Type B pancreatic cell (in vitro differentiated cells): ENCODE results near the gene PACRG. TPM values are rescaled to one million over a fixed set of nuclear protein-coding genes. Genes with fewer than 3 reads are reported as not detected.

Experiments
- DNase-seq: peaks from one replicate; pipeline ENCODE4 v3.0.0; 2021; ENCODE audit warnings: mixed read lengths; ENCODE audit not compliant: unreplicated experiment; ENCODE audit errors: extremely low spot score
- H3K27ac Mint-ChIP-seq: 2 replicates; pipeline ENCODE4 v1.8.0; 2021; ENCODE audit warnings: mild to moderate bottlenecking, mixed read lengths
- H3K27me3 Mint-ChIP-seq: 2 replicates; pipeline ENCODE4 v1.8.0; 2021; ENCODE audit warnings: mixed read lengths
- H3K36me3 Mint-ChIP-seq: 2 replicates; pipeline ENCODE4 v1.8.0; 2021; ENCODE audit warnings: mixed read lengths
- H3K4me1 Mint-ChIP-seq: one replicate; pipeline ENCODE4 v1.8.0; 2021; ENCODE audit warnings: mixed read lengths; ENCODE audit not compliant: unreplicated experiment
- H3K4me3 Mint-ChIP-seq: 2 replicates; pipeline ENCODE4 v1.8.0; 2021; ENCODE audit warnings: mild to moderate bottlenecking, mixed read lengths
- H3K9me3 Mint-ChIP-seq: 2 replicates; pipeline ENCODE4 v1.8.0; 2021; ENCODE audit warnings: mixed read lengths
- total RNA-seq: library from RNA; stranded (reverse); gene quantifications from 2 replicates; pipeline ENCODE4 v1.2.1, GENCODE V29; 2021; ENCODE audit warnings: low replicate concordance
- TF ChIP-seq, protein P1 (sequence below): fragments of 200-600 bp; sonication (generic); conservative IDR thresholded peaks from 2 replicates; pipeline ENCODE4 v1.5.0; 2021; ENCODE audit warnings: antibody characterized with exemption, mild to moderate bottlenecking

The PACRG gene
- total RNA-seq, 1 donor from 2014 or later: 5.6 TPM

DNA sequence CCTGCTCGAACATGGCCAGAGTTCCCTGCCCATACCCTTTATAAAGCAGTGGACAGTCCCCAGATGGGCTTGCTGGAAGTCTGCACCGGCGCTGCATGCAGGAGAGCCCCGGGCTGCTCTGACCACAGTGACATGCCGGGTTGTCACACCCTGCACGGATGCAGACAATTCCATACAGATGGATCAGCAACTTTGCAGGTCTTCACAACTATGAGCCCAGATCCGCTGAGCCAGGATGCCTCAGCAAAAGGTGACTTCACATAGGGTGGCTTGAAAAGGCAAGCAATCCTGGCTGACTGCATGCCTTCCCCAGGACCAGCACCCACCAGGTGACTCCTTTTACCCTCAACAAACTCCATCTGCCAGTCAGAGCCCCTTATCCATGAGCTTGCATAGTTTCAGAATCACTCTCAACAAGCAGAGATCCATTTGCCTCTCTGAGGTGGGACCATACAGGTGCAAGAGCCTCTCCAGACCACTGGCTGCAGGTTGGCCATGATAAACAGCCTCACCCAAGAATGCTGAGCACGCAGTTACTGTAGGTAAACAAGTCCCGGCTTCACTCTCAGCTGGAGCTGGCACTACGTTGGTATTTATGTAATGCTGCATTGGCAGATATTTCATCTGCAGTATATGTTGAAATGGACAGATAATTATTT, 503.7 kb downstream of the PACRG start:
- H3K27me3 Mint-ChIP-seq: no peaks in the 10 kb centered on the region
- no peak overlapping the region for H3K27ac Mint-ChIP-seq
- H3K4me1 Mint-ChIP-seq: peaks cover 5% of the 10 kb centered on the region
- H3K9me3 Mint-ChIP-seq: no peaks in the 10 kb centered on the region
- no peaks in the 10 kb centered on the region for H3K36me3 Mint-ChIP-seq
- DNase-seq: no peak
- no peak overlapping the region for H3K4me3 Mint-ChIP-seq
- TF ChIP-seq, protein P1, sequence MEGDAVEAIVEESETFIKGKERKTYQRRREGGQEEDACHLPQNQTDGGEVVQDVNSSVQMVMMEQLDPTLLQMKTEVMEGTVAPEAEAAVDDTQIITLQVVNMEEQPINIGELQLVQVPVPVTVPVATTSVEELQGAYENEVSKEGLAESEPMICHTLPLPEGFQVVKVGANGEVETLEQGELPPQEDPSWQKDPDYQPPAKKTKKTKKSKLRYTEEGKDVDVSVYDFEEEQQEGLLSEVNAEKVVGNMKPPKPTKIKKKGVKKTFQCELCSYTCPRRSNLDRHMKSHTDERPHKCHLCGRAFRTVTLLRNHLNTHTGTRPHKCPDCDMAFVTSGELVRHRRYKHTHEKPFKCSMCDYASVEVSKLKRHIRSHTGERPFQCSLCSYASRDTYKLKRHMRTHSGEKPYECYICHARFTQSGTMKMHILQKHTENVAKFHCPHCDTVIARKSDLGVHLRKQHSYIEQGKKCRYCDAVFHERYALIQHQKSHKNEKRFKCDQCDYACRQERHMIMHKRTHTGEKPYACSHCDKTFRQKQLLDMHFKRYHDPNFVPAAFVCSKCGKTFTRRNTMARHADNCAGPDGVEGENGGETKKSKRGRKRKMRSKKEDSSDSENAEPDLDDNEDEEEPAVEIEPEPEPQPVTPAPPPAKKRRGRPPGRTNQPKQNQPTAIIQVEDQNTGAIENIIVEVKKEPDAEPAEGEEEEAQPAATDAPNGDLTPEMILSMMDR: no peak

DNA sequence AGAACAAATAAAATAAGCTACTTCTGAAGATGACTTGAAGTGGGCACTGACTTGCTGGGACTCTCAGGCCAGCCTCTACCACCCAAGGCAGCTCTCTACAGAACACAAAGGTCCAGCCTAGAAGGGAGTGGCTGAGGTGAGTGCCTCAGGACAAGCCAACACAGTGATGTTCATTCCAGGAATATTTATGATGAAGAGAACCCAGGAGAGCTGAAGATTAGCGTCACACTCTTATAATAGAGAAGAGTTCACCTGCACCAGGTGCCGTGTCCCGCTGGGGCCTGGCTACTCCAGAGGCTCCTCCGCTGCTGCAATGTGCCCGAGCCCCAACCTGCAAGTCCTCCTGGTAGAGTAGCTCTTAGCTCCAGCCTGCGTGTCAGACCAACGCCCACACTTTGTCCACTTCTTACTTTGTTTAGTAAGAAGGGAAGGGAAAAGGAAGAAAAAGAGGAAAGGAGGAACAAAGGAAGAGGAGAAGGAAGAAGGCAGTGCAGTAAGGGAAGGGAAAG, 504.3 kb downstream of the PACRG start:
- Mint-ChIP-seq H3K36me3 (no peaks in the 10 kb centered on the region), H3K4me3 (no peak overlapping the region), H3K27me3 (no peaks in the 10 kb centered on the region), H3K27ac (no peak overlapping the region), H3K4me1 (peaks cover 5% of the 10 kb centered on the region), H3K9me3 (no peaks in the 10 kb centered on the region)
- TF ChIP-seq, protein P1: no peak
- no peak for DNase-seq

DNA sequence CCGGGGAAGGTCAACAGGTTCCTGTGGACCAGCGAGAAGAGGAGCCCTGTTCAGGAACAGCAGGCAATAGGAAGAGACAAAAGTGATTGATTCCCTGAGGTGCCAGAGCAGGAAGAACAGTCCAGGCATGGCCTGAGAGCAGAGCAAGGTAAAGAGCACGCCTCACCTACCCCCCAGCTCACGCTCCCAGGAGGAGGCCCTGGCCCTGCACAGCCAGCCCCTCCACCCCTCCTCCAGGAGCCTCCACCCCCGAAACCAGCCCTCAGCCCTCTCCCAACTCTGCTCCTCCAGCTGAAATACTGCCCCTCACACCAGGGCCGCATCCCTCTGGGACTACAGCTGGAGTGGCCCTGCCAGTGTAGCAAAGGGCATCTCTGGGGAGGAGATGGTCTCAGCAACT, 504.9 kb downstream of the PACRG start:
- Mint-ChIP-seq H3K27me3 (no peaks in the 10 kb centered on the region), H3K4me3 (no peak overlapping the region), H3K27ac (no peak overlapping the region), H3K4me1 (peaks cover 5% of the 10 kb centered on the region), H3K36me3 (no peaks in the 10 kb centered on the region), H3K9me3 (no peaks in the 10 kb centered on the region)
- TF ChIP-seq, protein P1: no peak
- no peak for DNase-seq

DNA sequence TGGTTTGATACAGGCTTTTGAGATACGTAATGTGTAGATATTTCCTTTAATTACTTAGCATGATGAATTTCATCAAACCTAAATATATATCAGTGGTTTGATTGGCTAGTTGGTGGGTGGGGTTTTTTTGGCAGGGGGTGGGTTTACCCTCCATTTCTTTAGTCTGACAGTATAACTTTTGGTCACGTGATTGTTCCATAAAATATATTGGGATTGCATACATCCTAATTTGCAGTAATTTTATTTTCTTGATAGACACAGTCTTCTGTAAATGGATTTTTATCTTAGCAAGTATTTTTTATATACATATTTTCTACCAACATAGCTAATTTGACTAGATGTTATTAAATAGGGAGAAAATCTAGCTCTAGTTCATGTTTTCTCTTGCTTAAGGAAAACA, 509.3 kb downstream of the PACRG start:
- TF ChIP-seq, protein P1: no peak
- no peaks in the 10 kb centered on the region for H3K36me3 Mint-ChIP-seq
- H3K9me3 Mint-ChIP-seq: no peaks in the 10 kb centered on the region
- no peak for DNase-seq
- no peak overlapping the region for H3K4me3 Mint-ChIP-seq
- peaks cover 4% of the 10 kb centered on the region for H3K4me1 Mint-ChIP-seq
- no peak overlapping the region for H3K27ac Mint-ChIP-seq
- H3K27me3 Mint-ChIP-seq: peaks cover 3% of the 10 kb centered on the region

DNA sequence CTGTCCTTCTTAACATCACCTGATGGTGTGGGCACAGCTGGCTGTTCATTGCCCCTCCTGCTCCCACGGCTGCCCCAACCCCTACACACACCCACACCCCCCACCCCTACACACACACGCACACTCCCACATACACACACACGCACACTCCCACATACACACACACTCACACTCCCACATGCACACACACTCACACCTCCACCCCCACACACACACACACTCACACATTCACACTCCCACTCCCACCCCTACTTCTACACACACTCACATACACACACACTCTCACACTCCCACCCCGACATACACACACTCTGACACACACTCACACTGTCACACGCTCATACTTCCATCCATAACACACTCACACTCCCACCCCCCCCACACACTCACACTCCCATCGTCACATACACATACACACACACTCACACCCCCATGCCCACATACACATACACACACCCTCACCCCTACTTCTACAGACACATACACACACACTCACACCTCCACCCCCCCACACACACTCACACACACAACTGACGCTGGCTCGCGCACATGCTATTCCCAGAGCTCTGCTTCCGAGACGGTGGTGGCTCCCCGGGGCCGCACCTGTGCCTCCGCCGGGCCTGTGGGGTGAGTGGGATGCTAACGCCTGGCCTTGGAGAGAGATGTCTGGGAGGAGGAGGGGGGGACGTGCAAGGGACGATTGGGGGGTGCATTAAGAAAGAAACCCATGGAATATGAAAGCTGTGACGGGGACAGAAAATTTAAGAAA, 512.0 kb downstream of the PACRG start:
- H3K4me1 Mint-ChIP-seq: peaks cover 7% of the 10 kb centered on the region
- no peaks in the 10 kb centered on the region for H3K36me3 Mint-ChIP-seq
- TF ChIP-seq, protein P1: no peak
- peaks cover 3% of the 10 kb centered on the region for H3K27me3 Mint-ChIP-seq
- no peaks in the 10 kb centered on the region for H3K9me3 Mint-ChIP-seq
- no peak overlapping the region for H3K4me3 Mint-ChIP-seq
- DNase-seq: no peak
- no peak overlapping the region for H3K27ac Mint-ChIP-seq
